Measurements from ENCODE around the gene ANKRD63. TPM values are rescaled to one million over a fixed set of nuclear protein-coding genes. Genes with fewer than 3 reads are reported as not detected.

Gene ANKRD63
- total RNA-seq, 4 donors from 2014 or later, result not detected

GRCh38 chr15:40271685-40272484 lies 11.0 kb downstream of the ANKRD63 start:
- no peak for DNase-seq (ENCODE audit: low spot score in 2 of 2)
- H3K4me3 ChIP-seq (ENCODE audit: low read depth, poor library complexity, severe bottlenecking), result no peak overlapping the region
- 87 to 95% methylated on average over 18 to 25 of the region's 25 CpGs for WGBS, 2 donors
- intact Hi-C loops (cut with DNase I; ENCODE audit: low total_unique reads), result loop anchor here (5.0 kb wide), 1 partner anchor 55 kb away; no protein-coding TSS in a partner anchor
- no peak for TF ChIP-seq POLR2A (IDR thresholded peaks at IDR 0.05)

GRCh38 chr15:40270246-40270995 lies 12.4 kb downstream of the ANKRD63 start:
- WGBS, 2 donors, result 73 to 78% methylated on average over 11 of the region's 11 CpGs
- DNase-seq (ENCODE audit: low spot score in 2 of 2), result no peak
- intact Hi-C loops (cut with DNase I; ENCODE audit: low total_unique reads), result loop anchor here (5.0 kb wide), 1 partner anchor 53 kb away; no protein-coding TSS in a partner anchor
- H3K4me3 ChIP-seq (ENCODE audit: low read depth, poor library complexity, severe bottlenecking), result no peak overlapping the region
- TF ChIP-seq CTCF (IDR thresholded peaks at IDR 0.05) (no peak), POLR2A (IDR thresholded peaks at IDR 0.05) (no peak)

- DNase-seq (ENCODE audit: low spot score in 2 of 2), result no peak
- TF ChIP-seq POLR2A (IDR thresholded peaks at IDR 0.05), result no peak
- TF ChIP-seq CTCF (IDR thresholded peaks at IDR 0.05), result no peak
- no peak overlapping the region for H3K4me3 ChIP-seq (ENCODE audit: low read depth, poor library complexity, severe bottlenecking)
- WGBS, 2 donors, result 65 to 79% methylated on average over 3 to 4 of the region's 4 CpGs
- intact Hi-C loops (cut with DNase I; ENCODE audit: low total_unique reads), result loop anchor here (5.0 kb wide), 1 partner anchor 52 kb away; no protein-coding TSS in a partner anchor
These were observed 13.3 kb downstream of the ANKRD63 start for GRCh38 chr15:40269604-40270003.

- TF ChIP-seq POLR2A (IDR thresholded peaks at IDR 0.05) (no peak), CTCF (IDR thresholded peaks at IDR 0.05) (no peak)
- no peak overlapping the region for H3K4me3 ChIP-seq (ENCODE audit: low read depth, poor library complexity, severe bottlenecking)
- intact Hi-C loops (cut with DNase I; ENCODE audit: low total_unique reads), result no loop called here
- DNase-seq (ENCODE audit: low spot score in 2 of 2), result no peak
- WGBS, 2 donors, result 90 to 91% methylated on average over 4 of the region's 4 CpGs
These were observed 15.2 kb downstream of the ANKRD63 start for GRCh38 chr15:40267670-40268069.

GRCh38 chr15:40266828-40267304 lies 16.0 kb downstream of the ANKRD63 start:
- TF ChIP-seq CTCF (IDR thresholded peaks at IDR 0.05), result no peak
- no peak for TF ChIP-seq POLR2A (IDR thresholded peaks at IDR 0.05)
- H3K4me3 ChIP-seq (ENCODE audit: low read depth, poor library complexity, severe bottlenecking), result no peak overlapping the region
- WGBS, 2 donors, result 21 to 30% methylated on average over 7 of the region's 7 CpGs
- intact Hi-C loops (cut with DNase I; ENCODE audit: low total_unique reads), result no loop called here
- peak in 1 of 2 donors; percentile 69 for DNase-seq (ENCODE audit: low spot score in 2 of 2)

- DNase-seq (ENCODE audit: low spot score in 2 of 2), result no peak
- WGBS, 2 donors, result 82 to 86% methylated on average over 3 to 18 of the region's 20 CpGs
- no peak overlapping the region for H3K4me3 ChIP-seq (ENCODE audit: low read depth, poor library complexity, severe bottlenecking)
- intact Hi-C loops (cut with DNase I; ENCODE audit: low total_unique reads), result no loop called here
- TF ChIP-seq POLR2A (IDR thresholded peaks at IDR 0.05), result no peak
- TF ChIP-seq CTCF (IDR thresholded peaks at IDR 0.05), result no peak
These were observed 17.0 kb downstream of the ANKRD63 start for GRCh38 chr15:40265875-40266274.

Data from lower leg skin (tissue), 4 donors.